GM19468 (cell line): Measurements from ENCODE around the gene POLN.
"Not testable (repeated sequence)": the region's sequence is repeated elsewhere in the genome, so short reads cannot be mapped to it uniquely, and the experiment has no call there.

Experiments
- ATAC-seq: cut with Tn5 transposase; IDR thresholded peaks from one replicate; pipeline ENCODE4 v1.9.1; 2021; ENCODE audit warnings: mild to moderate bottlenecking, moderate library complexity, moderate number of reproducible peaks; ENCODE audit not compliant: unreplicated experiment; ENCODE audit errors: extremely low read depth

Gene POLN

DNA sequence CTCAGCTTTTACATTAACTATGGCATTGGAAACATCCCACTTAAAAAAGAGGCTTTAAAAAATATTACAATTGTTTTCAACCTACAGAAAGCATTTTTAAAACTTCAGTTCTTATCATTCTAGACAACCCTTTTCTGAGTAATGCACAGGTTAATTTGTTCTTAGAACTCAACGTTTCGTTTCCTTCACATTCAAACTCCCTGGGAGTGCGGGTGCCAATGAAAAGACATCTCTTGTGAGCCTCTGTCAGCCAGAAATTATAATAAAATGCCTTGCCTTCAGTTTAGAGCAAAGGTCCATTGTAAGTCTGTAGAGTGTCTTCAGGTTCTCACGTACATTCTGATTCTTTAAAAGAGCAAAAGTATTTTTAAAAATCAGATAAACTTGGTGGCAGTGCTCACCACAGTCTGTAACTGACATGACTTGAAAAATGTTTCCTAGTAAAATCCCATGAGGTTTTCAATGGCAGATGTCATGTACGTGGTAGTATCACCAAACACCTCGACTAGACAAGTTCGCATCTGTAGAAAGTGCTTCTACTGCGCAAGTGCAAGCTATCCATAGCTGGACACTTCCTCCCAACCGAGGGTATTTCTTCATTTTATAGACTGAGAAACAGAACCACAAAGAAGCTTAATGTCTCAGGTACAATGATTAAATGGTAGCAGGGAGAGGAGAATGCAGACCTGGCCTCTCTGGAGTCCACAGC lies 65.8 kb downstream of the POLN start:
- ATAC-seq, result no peak

DNA sequence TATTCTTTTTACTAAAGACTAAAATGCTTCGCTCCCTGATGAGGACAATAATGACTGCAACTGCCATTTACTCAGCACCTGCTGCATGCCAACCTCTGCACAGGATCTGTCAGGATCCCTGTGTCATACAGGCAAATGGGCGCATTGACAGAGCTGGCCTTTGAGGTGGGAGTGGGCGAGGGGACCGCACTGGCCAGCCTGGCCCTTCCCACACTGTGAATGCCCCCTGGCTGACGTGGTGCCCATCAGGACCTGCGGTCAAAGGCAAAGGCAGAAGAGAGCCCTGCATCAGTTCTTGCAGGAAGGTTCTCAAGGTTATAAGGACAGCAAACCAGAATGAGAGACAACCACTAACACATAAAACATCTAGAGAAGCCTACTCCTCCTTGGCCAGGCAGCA lies 67.9 kb downstream of the POLN start:
- ATAC-seq, result no peak

DNA sequence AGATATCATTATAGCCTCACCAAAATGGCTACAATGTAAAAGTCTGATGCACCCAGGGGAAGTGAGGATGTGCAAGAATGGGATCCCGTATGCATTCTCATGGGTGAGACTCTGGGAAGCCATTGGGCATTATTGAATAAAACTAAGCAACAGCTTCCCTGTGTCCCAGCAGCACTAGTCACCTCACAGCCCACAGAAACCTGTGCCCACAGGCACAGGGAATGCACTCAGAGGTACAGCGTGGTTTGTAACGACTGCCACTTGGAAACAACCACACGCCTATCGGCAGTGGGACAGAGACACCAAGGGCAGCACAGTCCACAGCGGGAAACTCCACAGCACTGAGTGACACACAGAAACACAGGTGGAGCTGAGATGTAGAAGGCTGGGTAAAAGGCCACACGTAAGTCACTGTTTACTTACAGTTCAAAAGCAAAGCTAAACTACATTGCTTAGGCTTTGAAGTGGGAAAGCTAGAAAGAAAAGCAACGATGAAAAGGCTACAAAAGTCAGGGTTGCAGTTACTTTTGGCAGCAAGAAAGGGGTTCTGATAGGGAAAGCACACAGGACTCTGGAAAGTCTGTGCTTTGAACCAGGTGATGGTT lies 69.2 kb downstream of the POLN start:
- ATAC-seq, result no peak

DNA sequence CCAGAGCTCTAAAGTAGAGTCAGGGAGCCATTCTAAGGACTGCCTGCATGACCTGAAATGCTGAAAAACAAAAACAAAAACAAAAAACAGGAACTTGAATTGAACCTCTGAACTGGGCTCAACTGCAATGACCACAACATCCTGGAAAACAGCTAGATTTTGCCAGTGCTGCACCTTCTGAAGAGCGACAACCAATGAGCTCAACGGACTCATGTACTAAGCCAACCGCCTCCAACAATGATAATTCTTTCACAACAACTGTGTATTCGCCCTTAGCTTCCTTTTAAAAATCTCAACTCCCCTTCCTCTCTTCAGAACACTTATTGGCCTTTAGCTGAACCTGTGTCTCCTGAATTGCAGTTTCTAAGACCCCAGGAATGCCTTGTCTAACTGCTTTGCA lies 69.8 kb downstream of the POLN start:
- ATAC-seq, result no peak

DNA sequence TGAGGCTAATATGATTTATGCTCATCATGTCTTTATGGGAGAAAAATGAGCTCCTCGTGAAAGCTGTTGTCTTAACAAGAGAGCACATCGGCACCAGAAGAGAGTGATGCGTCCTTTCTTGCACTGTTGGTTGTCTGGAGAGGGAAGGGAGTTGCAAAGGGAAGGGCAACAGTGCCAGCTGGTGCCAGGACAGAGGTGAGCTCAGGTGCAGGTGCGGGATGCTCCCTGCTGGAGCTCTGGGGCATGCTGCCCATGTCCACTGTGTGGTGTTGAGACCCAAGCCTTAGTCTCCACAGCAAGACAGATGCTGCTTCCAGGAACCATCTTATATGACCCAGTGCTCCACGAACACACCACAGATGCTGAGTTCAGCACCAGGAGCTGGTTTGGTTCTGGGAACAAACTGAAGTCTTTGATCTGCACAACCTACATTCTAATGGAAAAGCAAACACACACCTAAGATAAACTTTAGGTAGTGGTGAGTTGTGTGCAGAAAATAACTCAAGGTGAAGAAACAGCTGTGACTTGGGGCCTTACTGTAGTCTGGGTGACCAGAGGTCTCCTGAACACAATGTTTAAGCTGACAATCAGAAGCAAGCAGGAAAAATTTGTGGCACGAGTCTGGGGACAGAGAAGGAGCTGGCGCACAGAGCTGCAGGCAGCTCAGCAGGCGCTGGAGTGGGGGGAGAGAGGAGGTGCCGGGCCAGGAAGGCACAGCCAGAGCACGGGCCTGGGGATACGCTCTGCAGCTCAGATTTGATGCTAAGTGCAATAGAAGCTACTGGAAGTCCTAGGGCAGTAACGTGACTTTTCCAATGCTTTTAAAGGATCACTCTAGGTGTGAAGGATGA lies 73.2 kb downstream of the POLN start:
- no peak for ATAC-seq

DNA sequence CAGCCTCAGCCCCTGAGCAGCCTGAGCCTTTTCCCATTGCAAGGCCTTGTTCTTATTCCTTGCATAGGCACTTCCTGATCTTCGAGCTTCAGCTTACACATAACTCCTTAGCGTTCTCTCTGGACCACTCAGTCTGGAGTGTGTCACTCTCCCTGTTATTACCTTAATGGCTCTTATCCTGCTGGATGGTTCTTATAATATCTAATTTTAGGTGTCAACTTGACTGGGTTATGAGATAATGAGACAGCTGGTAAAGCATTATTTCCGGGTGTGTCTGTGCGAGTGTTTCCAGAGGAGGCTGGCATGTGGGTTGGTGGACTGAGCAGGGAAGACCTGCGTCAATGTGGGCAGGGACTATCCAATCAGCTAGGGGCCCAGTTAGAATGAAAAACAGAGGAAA lies 75.7 kb downstream of the POLN start:
- ATAC-seq, result no peak

DNA sequence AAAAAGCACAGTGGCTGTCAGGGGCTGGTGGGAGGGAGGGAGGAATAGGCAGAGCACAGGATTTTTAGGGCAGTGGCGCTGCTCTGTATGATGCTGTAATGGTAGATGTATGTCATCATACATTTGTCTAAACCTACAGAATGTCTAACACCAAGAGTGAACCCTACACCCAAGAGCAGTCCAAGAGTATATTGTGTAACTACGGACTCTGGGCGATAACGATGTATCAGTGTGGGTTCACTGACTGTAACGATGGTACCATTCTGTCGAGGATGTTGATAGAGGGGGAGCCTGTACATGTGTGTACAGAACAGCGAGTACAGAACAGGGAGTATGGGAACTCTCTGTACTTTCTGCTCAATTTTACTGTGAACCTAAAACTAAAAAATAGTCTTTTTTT lies 76.5 kb downstream of the POLN start:
- ATAC-seq, result no peak

DNA sequence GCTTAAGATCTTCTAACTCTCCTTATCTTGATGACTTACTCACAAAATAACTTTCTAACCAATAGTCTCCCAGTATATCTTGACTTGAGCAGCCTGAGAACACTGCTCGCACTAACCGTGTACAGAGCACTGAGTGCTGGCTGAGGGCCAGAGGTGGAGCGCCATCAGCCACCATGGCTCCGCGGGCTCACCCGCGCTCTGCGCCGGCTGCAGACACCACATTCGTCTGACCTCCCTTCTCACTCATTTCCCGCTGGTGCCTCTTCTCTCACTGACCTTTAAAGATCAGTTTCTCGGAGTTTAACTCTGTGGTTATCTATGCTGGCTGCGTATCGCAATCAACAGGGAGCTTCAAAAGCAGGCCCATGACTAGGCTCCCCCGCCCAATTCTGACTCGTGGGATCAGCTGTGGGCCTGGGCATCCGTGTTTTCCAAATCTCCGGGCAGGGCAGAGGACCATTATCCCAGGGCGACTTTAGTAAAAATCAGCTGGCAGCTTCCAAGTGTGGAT lies 78.6 kb downstream of the POLN start:
- no peak for ATAC-seq

DNA sequence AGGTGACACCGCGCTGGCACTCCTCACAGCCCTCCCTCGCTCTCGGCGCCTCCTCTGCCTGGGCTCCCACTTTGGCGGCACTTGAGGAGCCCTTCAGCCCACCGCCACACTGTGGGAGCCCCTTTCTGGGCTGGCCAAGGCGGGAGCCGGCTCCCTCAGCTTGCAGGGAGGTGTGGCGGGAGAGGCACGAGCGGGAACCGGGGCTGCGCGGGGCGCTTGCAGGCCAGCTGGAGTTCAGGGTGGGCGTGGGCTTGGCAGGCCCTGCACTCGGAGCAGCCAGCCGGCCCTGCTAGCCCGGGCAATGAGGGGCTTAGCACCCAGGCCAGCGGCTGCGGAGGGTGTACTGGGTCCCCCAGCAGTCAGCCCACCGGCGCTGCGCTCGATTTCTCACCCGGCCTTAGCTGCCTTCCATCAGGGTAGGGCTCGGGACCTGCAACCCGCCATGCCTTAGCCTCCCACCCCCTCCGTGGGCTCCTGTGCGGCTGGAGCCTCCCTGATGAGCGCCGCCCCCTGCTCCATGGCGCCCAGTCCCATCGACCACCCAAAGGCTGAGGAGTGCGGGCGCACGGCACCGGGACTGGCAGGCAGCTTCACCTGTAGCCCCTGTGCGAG lies 80.7 kb downstream of the POLN start:
- ATAC-seq, result not testable (repeated sequence)

DNA sequence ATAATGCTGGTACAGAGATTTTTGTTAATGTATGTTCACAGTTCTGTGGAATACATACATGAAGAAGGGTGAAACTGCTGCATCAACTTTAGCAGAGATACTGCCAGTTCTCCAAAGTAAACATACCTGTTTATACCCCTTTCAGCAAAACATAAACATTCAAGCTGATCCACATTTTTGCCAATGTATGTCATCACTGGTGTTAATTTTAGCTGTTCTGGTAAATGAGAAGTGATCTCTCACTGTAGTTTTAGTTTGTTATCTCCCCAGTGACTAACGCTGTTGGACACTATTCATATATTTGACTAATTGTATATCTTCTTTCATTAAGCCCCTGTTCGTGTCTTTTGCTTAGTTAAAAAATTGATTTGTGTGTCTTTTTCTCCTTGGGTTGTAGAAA lies 82.0 kb downstream of the POLN start:
- no peak for ATAC-seq

DNA sequence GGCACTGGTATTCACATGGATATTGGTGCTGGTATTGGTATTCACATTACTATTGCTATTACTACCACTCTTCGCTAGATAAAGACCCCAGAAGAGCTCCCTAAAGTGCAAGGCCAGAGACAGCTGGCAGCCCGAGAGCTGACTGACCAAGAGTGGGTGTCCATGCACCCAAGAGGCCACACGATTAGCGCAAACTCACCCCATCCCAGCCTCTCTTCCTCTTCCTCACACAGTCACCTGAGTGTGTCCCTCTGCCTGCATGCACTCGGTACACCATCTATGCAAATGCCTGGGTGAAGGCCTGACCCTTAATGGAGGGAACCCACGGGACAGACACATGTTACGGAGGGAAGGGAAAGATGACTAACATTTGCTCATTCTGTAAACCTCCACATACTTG lies 86.7 kb downstream of the POLN start:
- ATAC-seq, result no peak

DNA sequence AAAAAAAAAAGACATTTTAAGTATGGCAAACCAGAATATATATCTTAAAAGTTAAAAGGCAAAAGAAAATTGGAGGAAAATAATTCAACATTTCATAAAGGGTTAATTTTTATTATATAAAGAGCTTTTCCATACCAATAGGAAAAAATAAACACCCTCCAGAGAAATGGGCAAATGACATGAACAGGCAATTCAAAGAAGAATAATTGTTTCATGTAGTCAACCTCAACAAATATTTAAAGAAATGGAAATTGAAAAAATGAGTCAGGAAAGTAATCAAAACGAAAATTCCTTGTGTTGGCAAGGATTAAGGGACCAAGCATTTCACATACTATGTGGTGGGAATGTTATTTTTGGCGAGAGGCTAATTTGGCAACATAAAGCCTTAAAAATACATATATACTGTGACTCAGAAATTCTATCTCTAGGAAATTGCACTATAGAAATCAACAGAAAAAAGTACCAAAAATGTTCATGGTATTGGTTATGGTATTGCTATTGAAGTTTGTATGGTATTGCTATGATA lies 87.6 kb downstream of the POLN start:
- ATAC-seq, result no peak

DNA sequence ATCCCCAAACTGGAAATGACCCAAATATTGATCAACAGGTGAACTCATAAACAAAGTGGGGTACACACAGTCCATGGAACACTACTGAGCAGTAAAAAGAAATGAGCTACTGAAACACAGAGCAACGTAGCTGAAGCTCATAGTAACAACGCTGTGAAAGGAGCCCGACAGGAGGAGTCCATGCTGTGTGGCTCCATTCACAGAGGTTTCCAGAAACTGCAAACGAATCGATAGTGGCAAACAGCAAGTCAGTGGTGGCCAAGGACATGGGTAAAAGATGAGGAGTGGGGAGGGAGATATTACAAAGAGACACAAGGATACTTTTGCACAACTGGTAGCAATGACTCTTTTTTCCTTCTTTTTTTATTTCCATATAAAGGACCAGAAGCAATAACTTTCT lies 90.4 kb downstream of the POLN start:
- no peak for ATAC-seq

DNA sequence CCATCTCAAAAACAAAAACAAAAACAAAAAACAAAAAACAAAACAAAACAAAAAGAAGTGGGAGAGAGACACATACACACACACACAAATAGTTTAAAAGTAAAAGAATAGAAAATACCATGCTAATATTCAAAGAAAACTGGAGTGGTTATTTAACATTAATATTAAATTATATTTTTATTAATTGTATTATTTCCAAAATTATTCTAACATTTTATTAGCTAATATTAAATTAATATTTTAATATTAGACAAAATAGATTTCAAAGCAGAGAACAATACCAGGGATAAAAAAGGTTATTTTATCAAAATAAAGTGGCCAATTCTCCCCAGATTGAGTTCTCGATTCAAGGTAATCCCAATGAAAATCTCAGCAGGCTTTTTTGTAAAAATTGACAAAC lies 91.8 kb downstream of the POLN start:
- no peak for ATAC-seq

DNA sequence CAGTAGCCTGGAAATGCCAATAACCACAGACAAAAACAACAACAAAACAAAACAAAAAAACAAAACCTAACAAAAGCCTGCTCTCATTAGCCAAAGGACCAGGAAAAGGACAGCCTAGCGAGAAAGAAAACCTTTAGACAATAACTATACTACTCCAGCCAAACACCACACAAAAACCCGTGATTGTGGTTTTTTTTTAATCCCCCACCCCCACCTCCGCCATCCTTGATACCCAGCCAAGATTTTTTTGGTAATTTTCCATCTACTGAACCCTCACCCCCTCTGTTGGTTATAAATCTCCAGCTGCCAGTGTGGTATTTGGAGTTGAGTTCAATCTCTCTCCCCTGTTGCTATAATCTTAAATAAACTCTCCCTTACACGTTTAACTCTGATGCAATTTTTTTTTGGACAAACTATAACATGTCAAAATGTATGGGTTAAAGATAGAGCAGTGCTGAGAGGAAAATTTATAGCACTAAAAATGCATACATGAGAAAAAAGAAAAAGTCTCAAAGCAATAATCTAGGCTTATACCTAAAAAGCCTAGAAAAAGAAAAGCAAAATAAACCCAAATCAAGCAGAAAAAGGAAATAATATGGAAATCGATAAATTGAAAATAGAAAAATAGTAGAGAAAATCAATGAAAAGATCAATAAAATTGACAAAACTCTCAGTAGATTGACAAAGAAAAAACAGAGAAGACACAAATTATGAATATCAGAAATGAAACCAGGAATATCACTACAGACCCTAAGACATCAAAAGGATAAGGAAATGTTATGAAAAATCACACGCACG lies 99.1 kb downstream of the POLN start:
- ATAC-seq, result no peak

DNA sequence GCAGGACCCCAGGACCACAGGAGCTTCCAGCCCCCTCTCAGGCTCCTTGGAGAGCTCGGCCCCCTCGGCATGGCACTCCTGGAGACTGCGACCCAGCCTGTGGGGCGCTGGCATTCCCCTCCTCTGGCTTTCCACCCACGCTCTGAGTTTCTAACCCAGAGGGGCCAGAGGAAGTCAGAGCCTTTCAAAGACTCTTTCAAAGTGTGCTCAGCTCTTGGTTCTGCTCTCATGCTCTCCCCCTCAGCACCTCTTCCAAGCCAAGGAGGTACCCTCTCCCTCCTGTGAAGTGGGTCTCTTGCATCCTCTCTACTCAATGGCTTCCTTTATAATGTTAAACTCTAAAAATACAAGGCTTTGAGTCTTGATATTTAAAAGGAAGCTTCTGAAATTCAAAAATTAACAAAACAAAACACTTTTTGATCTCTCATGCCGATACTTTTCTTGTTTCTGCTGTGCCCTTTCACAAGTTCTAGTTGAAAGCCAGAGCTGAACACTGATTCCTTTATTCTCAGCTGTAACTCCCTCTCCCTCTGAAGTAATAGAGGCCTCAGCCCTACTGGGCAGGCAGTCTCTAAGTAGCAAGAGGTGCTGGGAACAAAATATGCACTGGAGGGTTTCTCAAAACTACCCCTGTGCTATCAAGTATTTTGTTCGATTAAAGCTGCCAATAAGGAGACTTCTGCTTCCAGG lies 100.0 kb downstream of the POLN start:
- no peak for ATAC-seq

DNA sequence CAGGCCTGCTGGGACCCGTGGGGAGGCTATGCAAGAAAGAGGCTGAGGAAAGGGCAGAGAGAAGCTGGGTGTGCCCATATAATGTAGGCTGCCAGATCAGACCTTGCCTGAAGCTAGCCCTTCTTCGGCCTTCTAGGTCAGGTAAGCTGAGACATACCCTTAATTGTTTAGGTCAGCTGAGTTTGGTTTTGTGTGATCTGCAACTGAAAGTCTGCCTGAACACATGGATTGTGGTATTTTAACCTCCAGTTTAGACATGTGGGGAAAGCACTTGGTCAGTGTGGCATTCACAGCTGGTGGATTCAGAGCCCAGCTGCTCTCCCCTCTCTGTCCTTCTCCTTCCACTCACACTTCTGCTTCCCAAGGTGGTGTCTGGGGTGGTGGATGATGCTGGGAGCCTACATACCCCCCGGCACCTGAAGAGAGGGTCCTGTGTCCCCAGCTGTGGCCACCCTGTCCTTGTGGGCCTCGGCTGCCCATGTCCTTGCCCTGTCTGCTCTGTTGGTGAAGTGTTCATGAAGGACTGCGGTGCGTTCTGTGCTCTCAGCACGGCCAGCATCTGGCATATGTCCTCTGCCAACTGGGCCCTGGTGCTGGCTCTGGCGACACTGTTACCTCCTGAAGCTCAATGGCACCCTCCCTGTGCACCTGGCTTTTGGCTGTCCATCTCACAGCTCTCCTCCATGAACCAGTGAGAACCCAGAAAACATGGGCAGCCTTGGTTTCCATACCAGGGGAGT lies 100.7 kb downstream of the POLN start:
- no peak for ATAC-seq

DNA sequence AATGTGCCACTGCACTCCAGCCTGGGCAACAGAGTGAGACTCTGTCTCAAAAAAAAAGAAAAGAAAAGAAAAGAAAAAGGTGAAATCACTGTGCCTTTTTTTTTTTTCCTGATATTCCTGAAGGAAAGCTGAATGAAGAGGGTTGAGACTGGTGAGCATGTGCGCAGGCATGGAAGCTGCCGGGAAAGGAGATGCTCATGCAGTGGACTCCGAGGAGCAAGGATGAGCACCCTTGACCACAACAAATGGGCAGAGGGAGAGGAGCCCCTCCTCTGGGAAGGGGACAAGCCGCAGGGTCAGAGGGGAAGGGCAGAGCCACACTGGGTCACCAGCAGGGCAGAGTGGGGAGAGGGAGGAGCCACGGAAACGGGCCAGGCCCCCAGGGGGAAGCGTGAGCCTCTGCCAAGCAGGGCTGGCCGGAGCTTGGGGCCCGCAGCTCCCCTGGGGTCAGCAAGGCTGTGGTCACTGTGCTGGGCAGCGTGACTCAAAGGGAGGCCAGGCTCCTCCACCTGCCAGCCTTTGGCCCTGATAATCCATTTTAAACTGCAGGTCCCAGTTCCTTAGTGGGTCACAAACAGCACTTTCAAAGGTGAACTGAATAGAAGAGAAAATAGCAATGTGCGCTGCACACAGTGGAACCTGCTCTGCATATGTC lies 102.9 kb downstream of the POLN start:
- ATAC-seq, result no peak
